Fibroblast of lung (primary cell): ENCODE results near the gene ARHGAP45.

Experiments
- CTCF ChIP-seq, 2 donors: IDR thresholded peaks in 1 of 2; conservative IDR thresholded peaks in 1 of 2; 1 replicate in 1 of 2; 2 replicates in 1 of 2; pipeline ENCODE4 v1.5.1; 2011 to 2012; ENCODE audit warnings: low read length in 2 of 2, control low read depth in 1 of 2, inconsistent platforms in 1 of 2, low read depth in 1 of 2, mild to moderate bottlenecking in 1 of 2
- EZH2 ChIP-seq: IDR thresholded peaks from 2 replicates; pipeline ENCODE4 v1.5.1; 2012; ENCODE audit warnings: low read length, control low read depth, mild to moderate bottlenecking; ENCODE audit errors: missing control alignments

- TF ChIP-seq EZH2 (no peak), CTCF (conservative IDR thresholded peaks at IDR 0.05 in 1 of 2, IDR thresholded peaks at IDR 0.05 in 1 of 2; ENCODE audit: low read depth in 1 of 2, low read length in 2 of 2) (no peak)
Measured at GRCh38 chr19:1061987-1062386, 5.0 kb upstream of the ARHGAP45 start.
